H1 (cell line): ENCODE measurements around the gene NFIX. TPM values are rescaled to one million over a fixed set of nuclear protein-coding genes. Genes with fewer than 3 reads are reported as not detected.
A peak's percentile ranks its signal among the peaks of the same experiment; 100 is the strongest.

Source experiments
- CTCF ChIA-PET: fragments of 300-600 bp; sonication (Branson Sonifier 250); formaldehyde crosslinking; loops from one replicate; lab custom pipeline; 2021; ENCODE audit not compliant: partially characterized antibody; lab: Charles Lee
- POLR2A ChIA-PET: fragments of 300-600 bp; sonication (Branson Sonifier 250); formaldehyde crosslinking; loops from one replicate; lab custom pipeline; 2021; ENCODE audit warnings: inconsistent platforms; ENCODE audit not compliant: partially characterized antibody; lab: Charles Lee
- DNase-seq, 2 experiments: peaks; one replicate each; pipeline versions ENCODE4 v3.0.0 to v3.0.0-alpha.2; 2010 to 2022; ENCODE audit warnings: low spot score in 2 of 2, low read depth in 1 of 2, mixed read lengths in 1 of 2
- FAIRE-seq: peaks from 2 replicates; lab custom pipeline; 2011; peaks lifted over from hg19 to GRCh38; lab: Jason Lieb, UNC
- H2AFZ ChIP-seq: 2 replicates; pipeline ENCODE4 v1.8.1; 2012; ENCODE audit warnings: low read length, inconsistent platforms
- H2AK5ac ChIP-seq: 2 replicates; pipeline ENCODE4 v1.6.1; 2013; ENCODE audit warnings: low read depth, low read length
- H2BK120ac ChIP-seq: replicated peaks from 2 replicates; pipeline ENCODE3; 2013; ENCODE audit warnings: low read depth, low read length, inconsistent platforms
- H2BK12ac ChIP-seq: 2 replicates; pipeline ENCODE4 v1.6.1; 2013; ENCODE audit warnings: low read depth, low read length
- H2BK15ac ChIP-seq: 2 replicates; pipeline ENCODE4 v1.6.1; 2013; ENCODE audit warnings: low read length
- H2BK20ac ChIP-seq: 2 replicates; pipeline ENCODE4 v1.6.1; 2013; ENCODE audit warnings: low read length
- H2BK5ac ChIP-seq: 2 replicates; pipeline ENCODE4 v1.6.1; 2013; ENCODE audit warnings: low read depth, low read length
- H3K14ac ChIP-seq: 2 replicates; pipeline ENCODE4 v1.6.1; 2013; ENCODE audit warnings: inconsistent platforms; ENCODE audit not compliant: insufficient read length
- H3K18ac ChIP-seq: 2 replicates; pipeline ENCODE4 v1.6.1; 2013; ENCODE audit warnings: low read length; ENCODE audit errors: extremely low read depth
- H3K23ac ChIP-seq: 2 replicates; pipeline ENCODE4 v1.6.1; 2013; ENCODE audit warnings: inconsistent platforms; ENCODE audit not compliant: insufficient read length
- H3K23me2 ChIP-seq: 2 replicates; pipeline ENCODE4 v1.6.1; 2013; ENCODE audit warnings: low read depth, low read length
- H3K27ac ChIP-seq: 2 replicates; pipeline ENCODE4 v1.6.1; 2011; ENCODE audit warnings: low read depth, low read length, inconsistent platforms
- H3K27me3 ChIP-seq, 4 experiments: replicated peaks in 1 of 4; 1 replicate in 1 of 4; 2 replicates in 3 of 4; pipeline versions ENCODE4 v1.6.1 to v1.8.1; 2011 to 2013; ENCODE audit warnings: low read length in 3 of 4, mild to moderate bottlenecking in 3 of 4, inconsistent platforms in 2 of 4, mixed read lengths in 2 of 4, moderate library complexity in 1 of 4; ENCODE audit not compliant: control insufficient read depth in 3 of 4, insufficient read depth in 3 of 4; ENCODE audit errors: extremely low read depth in 1 of 4
- H3K36me3 ChIP-seq, 4 experiments: 2 replicates each; pipeline versions ENCODE4 v1.6.1 to v1.8.1; 2011 to 2013; ENCODE audit warnings: mild to moderate bottlenecking in 4 of 4, low read length in 3 of 4, moderate library complexity in 2 of 4, control low read depth in 1 of 4, inconsistent platforms in 1 of 4; ENCODE audit not compliant: insufficient read depth in 4 of 4, control insufficient read depth in 2 of 4
- H3K4ac ChIP-seq: replicated peaks from 2 replicates; pipeline ENCODE3; 2013; ENCODE audit warnings: low read length, low read depth, mixed read lengths, inconsistent platforms; ENCODE audit not compliant: insufficient read length
- H3K4me1 ChIP-seq, 4 experiments: replicated peaks in 1 of 4; 1 replicate in 1 of 4; 2 replicates in 3 of 4; pipeline versions ENCODE4 v1.6.1 to v1.8.1; 2011 to 2013; ENCODE audit warnings: low read length in 3 of 4, inconsistent platforms in 2 of 4, mixed read lengths in 1 of 4; ENCODE audit not compliant: insufficient read depth in 4 of 4, control insufficient read depth in 3 of 4
- H3K4me2 ChIP-seq, 2 experiments: 2 replicates each; pipeline versions ENCODE4 v1.6.1 to v1.8.1; 2011 to 2013; ENCODE audit warnings: low read depth in 2 of 2, low read length in 2 of 2, control low read depth in 1 of 2, inconsistent platforms in 1 of 2, mild to moderate bottlenecking in 1 of 2; ENCODE audit not compliant: insufficient read depth in 1 of 2
- H3K4me3 ChIP-seq, 4 experiments: fragments of 200-600, 300-600 bp in 1 of 4; sonication (generic), shearing (Covaris generic), sonication (Bioruptor Twin) in 1 of 4; 2 replicates each; pipeline versions ENCODE4 v1.5.1 to v1.8.1; 2011 to 2016; ENCODE audit warnings: low read length in 4 of 4, low read depth in 3 of 4, control low read depth in 2 of 4, inconsistent platforms in 2 of 4, mild to moderate bottlenecking in 2 of 4, mixed read lengths in 1 of 4, moderate library complexity in 1 of 4; ENCODE audit not compliant: insufficient read depth in 2 of 4; ENCODE audit errors: extremely low read depth in 1 of 4
- H3K56ac ChIP-seq: replicated peaks from 2 replicates; pipeline ENCODE3; 2013; ENCODE audit warnings: low read depth, mild to moderate bottlenecking, mixed read lengths, low read length, inconsistent platforms; ENCODE audit not compliant: insufficient read length
- H3K79me1 ChIP-seq: 2 replicates; pipeline ENCODE4 v1.6.1; 2013; ENCODE audit warnings: low read depth, low read length, control low read depth
- H3K79me2 ChIP-seq, 2 experiments: 2 replicates each; pipeline versions ENCODE4 v1.6.1 to v1.8.1; 2012 to 2013; ENCODE audit warnings: low read length in 2 of 2, mild to moderate bottlenecking in 2 of 2, inconsistent platforms in 1 of 2; ENCODE audit not compliant: insufficient read depth in 2 of 2, control insufficient read depth in 1 of 2
- H3K9ac ChIP-seq, 4 experiments: replicated peaks in 1 of 4; 1 replicate in 1 of 4; 2 replicates in 3 of 4; pipeline versions ENCODE4 v1.6.1 to v1.8.1; 2011 to 2013; ENCODE audit warnings: low read depth in 3 of 4, low read length in 3 of 4, control low read depth in 2 of 4, mild to moderate bottlenecking in 2 of 4, moderate library complexity in 2 of 4, inconsistent platforms in 1 of 4; ENCODE audit errors: extremely low read depth in 1 of 4
- H3K9me3 ChIP-seq, 2 experiments: 2 replicates each; pipeline versions ENCODE4 v1.6.1 to v1.8.1; 2012 to 2013; ENCODE audit warnings: mild to moderate bottlenecking in 2 of 2, moderate library complexity in 2 of 2, control low read depth in 1 of 2, inconsistent platforms in 1 of 2, low read depth in 1 of 2, low read length in 1 of 2, mixed read lengths in 1 of 2; ENCODE audit not compliant: insufficient read depth in 2 of 2
- H4K20me1 ChIP-seq, 2 experiments: replicated peaks in 1 of 2; 2 replicates each; pipeline versions ENCODE3 to v1.8.1; 2011 to 2013; ENCODE audit warnings: inconsistent platforms in 2 of 2, low read length in 2 of 2, mild to moderate bottlenecking in 1 of 2; ENCODE audit not compliant: insufficient read depth in 2 of 2, control insufficient read depth in 1 of 2
- H4K5ac ChIP-seq: 2 replicates; pipeline ENCODE4 v1.6.1; 2013; ENCODE audit warnings: low read length, low read depth, mixed read lengths, inconsistent platforms; ENCODE audit not compliant: insufficient read length
- H4K8ac ChIP-seq: 2 replicates; pipeline ENCODE4 v1.8.0; 2013; ENCODE audit warnings: mild to moderate bottlenecking, moderate library complexity, low read length, inconsistent platforms; ENCODE audit not compliant: insufficient read depth; ENCODE audit errors: extremely low read depth
- H4K91ac ChIP-seq: replicated peaks from 2 replicates; pipeline ENCODE3; 2013; ENCODE audit warnings: low read length, mixed read lengths, inconsistent platforms; ENCODE audit not compliant: insufficient read length
- ASH2L ChIP-seq: fragments of 200-600, 300-600 bp; sonication (generic); IDR thresholded peaks from one replicate; pipeline ENCODE4 v1.7.1; 2017; ENCODE audit warnings: low read length
- BRCA1 ChIP-seq: IDR thresholded peaks from 2 replicates; pipeline ENCODE4 v1.6.1; 2012; ENCODE audit warnings: low read depth, low read length, improper control_type of control experiment
- CBX5 ChIP-seq: fragments of 300-800, 300-1000 bp; sonication (generic); IDR thresholded peaks from 2 replicates; pipeline ENCODE4 v1.7.1; 2016; ENCODE audit warnings: antibody characterized with exemption, low read length, low read depth
- CEBPB ChIP-seq: IDR thresholded peaks from 2 replicates; pipeline ENCODE4 v1.6.1; 2012; ENCODE audit warnings: low read depth, low read length
- JUN ChIP-seq: IDR thresholded peaks from 2 replicates; pipeline ENCODE4 v1.6.1; 2011; ENCODE audit warnings: low read depth, mild to moderate bottlenecking, improper control_type of control experiment, low read length
- PHF8 ChIP-seq: fragments of 200-600 bp; sonication (generic); conservative IDR thresholded peaks from 2 replicates; pipeline ENCODE4 v1.7.1; 2012; ENCODE audit warnings: low read depth, mild to moderate bottlenecking, inconsistent platforms, low read length, moderate library complexity
- RFX5 ChIP-seq: IDR thresholded peaks from 2 replicates; pipeline ENCODE4 v1.6.1; 2011; ENCODE audit warnings: low read depth, low read length, improper control_type of control experiment, borderline replicate concordance
- RNF2 ChIP-seq: fragments of 200-900, 300-1000 bp; sonication (generic); IDR thresholded peaks from 2 replicates; pipeline ENCODE4 v1.7.1; 2016; ENCODE audit warnings: borderline replicate concordance, low read depth, mild to moderate bottlenecking, antibody characterized with exemption, low read length; ENCODE audit not compliant: poor library complexity, severe bottlenecking; ENCODE audit errors: missing control alignments
- WGBS, 2 experiments: shearing (Covaris generic) in 1 of 2; methylation state at CpG; one replicate each; pipeline versions ENCODE4 v1.1.6 to v1.1.7; 2013 to 2015; ENCODE audit warnings: low lambda C conversion rate in 2 of 2, mixed read lengths in 2 of 2, inconsistent platforms in 1 of 2, low coverage in 1 of 2, missing lambda C conversion rate in 1 of 2; ENCODE audit not compliant: insufficient replicate concordance in 2 of 2, insufficient coverage in 1 of 2, insufficient read length in 1 of 2; ENCODE audit errors: extremely low coverage in 1 of 2, missing lambda C conversion rate in 1 of 2; 5-methylcytosine and 5-hydroxymethylcytosine counted together
- polyA plus RNA-seq, 7 experiments: library from polyadenylated mRNA; depleted of rRNA in 3 of 7; stranded (reverse) in 5 of 7; unstranded in 2 of 7; fragments of >200 nt in 5 of 7; fragments of 200-250 nt in 2 of 7; gene quantifications; 1 replicate in 5 of 7; 2 replicates in 1 of 7; 4 replicates in 1 of 7; pipeline versions ENCODE4 v1.2.1 to v1.2.3, GENCODE V29; 2011 to 2013; ENCODE audit warnings: missing spikeins in 2 of 7, mixed read lengths in 2 of 7
- total RNA-seq: library from RNA; stranded (reverse); fragmentation: NEBNext Ultra II Directional; extraction: Animal tissue kit (Norgen Biotek cat#: 25700); gene quantifications from 2 replicates; pipeline ENCODE4 v1.2.1, GENCODE V29; 2021

Gene NFIX
- total and polyA plus RNA-seq, 2 of the 8 experiments (the other 6 are each of a cell fraction or from before 2014, with no cell fraction given) = 0.03 to 0.20 TPM

GRCh38 chr19:13115936-13116281, 120.6 kb downstream of the NFIX start:
- peaks cover 3 to 13% (median 7%) of the 10 kb centered on the region in 4 experiments; a peak in 5 of 8 replicates for H3K36me3 ChIP-seq
- H2BK12ac ChIP-seq = no peak overlapping the region
- H3K9me3 ChIP-seq = no peaks in the 10 kb centered on the region
- 4% methylated on average over 18 of the region's 18 CpGs; no CpG with 5 or more reads in 1 of the 2 experiments for WGBS, 2 experiments
- peaks cover 26 to 41% of the 10 kb centered on the region in 2 experiments for H3K79me2 ChIP-seq
- H3K79me1 ChIP-seq = peaks cover 19% of the 10 kb centered on the region
- no peak overlapping the region for H2BK120ac ChIP-seq
- H3K18ac ChIP-seq = no peak overlapping the region
- no peak overlapping the region for H2BK20ac ChIP-seq
- FAIRE-seq = no peak
- H3K27me3 ChIP-seq = no peaks in the 10 kb centered on the region
- no peak overlapping the region for H4K91ac ChIP-seq
- H2AK5ac ChIP-seq = no peak overlapping the region
- ChIA-PET POLR2A (interaction anchor here (0.8 to 19.5 kb wide), 9 partner anchors 11 to 225 kb away, joined by 4 to 228 read pairs (median 49); partner anchors contain the start of genes GCDH, IER2, LYL1 and STX10), CTCF (interaction anchor here (0.9 to 1.1 kb wide), 5 partner anchors 10 to 34 kb away, joined by 3 to 4 read pairs (median 3); partner anchors contain the start of genes IER2 and STX10)
- peak overlapping the region; percentile 68 to 86 for H3K4me2 ChIP-seq
- no peak overlapping the region for H3K4ac ChIP-seq
- H4K8ac ChIP-seq = peak overlapping the region; percentile 98; the same call in 1 of the 2 replicates
- no peak overlapping the region for H2BK15ac ChIP-seq
- DNase-seq = no peak
- H3K23me2 ChIP-seq = peaks cover 8% of the 10 kb centered on the region; the same call in 1 of the 2 replicates
- H4K5ac ChIP-seq = peak overlapping the region; percentile 29
- H3K9ac ChIP-seq = peak overlapping the region; percentile 92 to 98 (median 94)
- no peak for TF ChIP-seq RFX5
- no peak for TF ChIP-seq ASH2L
- no peak for TF ChIP-seq CBX5
- no peak for TF ChIP-seq CEBPB
- no peak for TF ChIP-seq RNF2
- TF ChIP-seq BRCA1 = no peak
- no peak for TF ChIP-seq PHF8
- TF ChIP-seq JUN = no peak
- H2BK5ac ChIP-seq = 0 out of 2 replicates have a peak overlapping the region, but pooled peaks have one; percentile 85
- no peak overlapping the region for H2AFZ ChIP-seq
- peak overlapping the region; percentile 80 to 96 (median 90) for H3K4me3 ChIP-seq
- peak overlapping the region; percentile 21 for H3K56ac ChIP-seq
- H3K23ac ChIP-seq = no peak overlapping the region
- peak overlapping the region; percentile 88 for H3K27ac ChIP-seq
- H3K4me1 ChIP-seq = peaks cover 14 to 23% (median 19%) of the 10 kb centered on the region in 4 experiments
- H4K20me1 ChIP-seq = peaks cover 18 to 21% of the 10 kb centered on the region in 2 experiments
- H3K14ac ChIP-seq = no peak overlapping the region
